ENCODE measurements around the gene DNAH9.

DNAH9 gene

DNA sequence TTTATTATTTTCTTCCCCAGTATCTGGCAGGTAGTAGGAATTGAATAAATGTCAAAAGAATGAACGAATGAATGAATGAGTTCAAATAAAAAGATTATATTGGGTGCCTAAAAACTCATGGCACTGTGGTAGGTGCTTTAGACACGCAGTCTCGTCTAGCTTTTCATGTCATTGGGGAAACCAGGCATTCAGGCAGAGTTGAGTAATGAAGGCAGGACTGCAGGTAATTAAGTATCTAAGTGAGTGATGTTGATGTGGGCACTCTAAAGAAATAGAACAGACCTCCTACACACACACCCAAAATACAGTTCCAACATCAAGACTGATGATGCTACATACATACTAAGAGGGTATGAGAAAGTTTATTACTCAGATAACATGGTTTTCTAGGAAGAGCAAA, 302.4 kb downstream of the DNAH9 start:
- Histone ChIP-seq H3K27me3 (ENCODE audit: control insufficient read depth, insufficient read depth, low read length) (no peaks in the 10 kb centered on the region), H3K9ac (ENCODE audit: low read depth, low read length) (no peak overlapping the region), H3K9me3 (ENCODE audit: control insufficient read depth, insufficient read depth, low read length) (no peaks in the 10 kb centered on the region), H3K4me3 (ENCODE audit: low read depth, low read length) (no peak overlapping the region), H3K36me3 (ENCODE audit: control insufficient read depth, insufficient read depth, low read length) (no peaks in the 10 kb centered on the region), H3K4me1 (ENCODE audit: control insufficient read depth, insufficient read depth, low read length) (no peaks in the 10 kb centered on the region)

DNA sequence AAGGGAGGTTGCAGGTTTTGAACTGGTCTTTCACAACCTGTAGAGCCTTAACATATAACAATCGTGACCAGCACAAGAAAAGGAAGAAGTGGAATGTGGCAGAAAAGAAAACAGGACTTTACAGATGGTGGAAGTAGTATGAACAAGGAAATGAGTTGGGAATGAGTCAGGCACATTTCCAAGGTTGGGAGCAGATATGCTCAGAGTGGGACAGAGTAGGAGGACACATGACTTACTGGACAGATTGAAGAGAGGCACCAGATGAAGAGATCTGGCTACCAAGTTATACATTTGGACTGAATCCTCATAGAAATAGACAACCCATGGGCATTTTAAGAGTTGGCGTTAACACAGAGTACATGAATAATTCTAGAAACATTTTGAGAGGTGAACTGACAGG, 303.7 kb downstream of the DNAH9 start:
- Histone ChIP-seq H3K36me3 (ENCODE audit: control insufficient read depth, insufficient read depth, low read length) (no peaks in the 10 kb centered on the region), H3K4me3 (ENCODE audit: low read depth, low read length) (no peak overlapping the region), H3K4me1 (ENCODE audit: control insufficient read depth, insufficient read depth, low read length) (no peaks in the 10 kb centered on the region), H3K9me3 (ENCODE audit: control insufficient read depth, insufficient read depth, low read length) (no peaks in the 10 kb centered on the region), H3K27me3 (ENCODE audit: control insufficient read depth, insufficient read depth, low read length) (no peaks in the 10 kb centered on the region), H3K9ac (ENCODE audit: low read depth, low read length) (no peak overlapping the region)

DNA sequence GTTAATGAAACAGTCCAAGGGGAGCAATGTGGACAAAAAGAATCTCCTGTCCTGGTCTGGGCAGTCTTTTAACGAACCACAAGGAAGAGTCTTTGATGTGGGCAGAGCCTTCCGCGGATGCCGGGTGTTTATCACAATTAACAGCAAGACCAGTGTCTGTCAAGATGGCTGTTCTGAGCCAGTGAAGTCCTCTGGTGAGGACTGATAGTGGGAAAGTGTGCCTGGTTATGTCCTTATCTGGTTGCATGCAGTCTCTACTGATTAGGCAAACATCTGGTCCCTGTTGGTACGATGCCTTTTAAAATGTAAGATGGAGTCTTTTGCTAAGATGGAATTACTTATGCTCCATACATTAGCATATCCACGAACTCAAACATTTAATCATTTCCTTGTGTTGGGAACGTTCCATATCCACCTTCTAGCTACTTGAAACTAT, 310.5 kb downstream of the DNAH9 start:
- no peak overlapping the region for H3K9ac ChIP-seq (ENCODE audit: low read depth, low read length)
- no peaks in the 10 kb centered on the region for H3K27me3 ChIP-seq (ENCODE audit: control insufficient read depth, insufficient read depth, low read length)
- H3K9me3 ChIP-seq (ENCODE audit: control insufficient read depth, insufficient read depth, low read length): no peaks in the 10 kb centered on the region
- H3K36me3 ChIP-seq (ENCODE audit: control insufficient read depth, insufficient read depth, low read length): no peaks in the 10 kb centered on the region
- H3K4me1 ChIP-seq (ENCODE audit: control insufficient read depth, insufficient read depth, low read length): no peaks in the 10 kb centered on the region
- no peak overlapping the region for H3K4me3 ChIP-seq (ENCODE audit: low read depth, low read length)

DNA sequence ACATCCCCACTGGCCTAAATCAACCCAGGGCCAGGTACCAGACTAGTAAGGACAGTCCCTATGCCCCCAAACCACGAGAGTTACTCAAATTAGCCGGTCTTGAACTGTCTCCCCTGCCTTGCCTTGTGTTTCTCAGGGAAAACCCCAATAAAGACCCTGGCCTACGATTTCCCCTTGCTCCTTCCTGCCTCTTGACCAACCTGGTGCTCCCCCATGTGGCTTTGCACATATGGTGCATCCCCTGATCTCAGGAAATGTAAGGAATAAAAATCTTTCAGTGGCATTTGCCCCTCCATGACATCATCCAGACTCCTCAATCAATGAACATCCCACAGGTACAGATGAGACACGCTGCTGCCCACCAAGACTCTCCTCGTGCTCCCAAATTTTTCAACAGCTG, 311.1 kb downstream of the DNAH9 start:
- Histone ChIP-seq H3K4me1 (ENCODE audit: control insufficient read depth, insufficient read depth, low read length) (no peaks in the 10 kb centered on the region), H3K9ac (ENCODE audit: low read depth, low read length) (no peak overlapping the region), H3K9me3 (ENCODE audit: control insufficient read depth, insufficient read depth, low read length) (no peaks in the 10 kb centered on the region), H3K36me3 (ENCODE audit: control insufficient read depth, insufficient read depth, low read length) (no peaks in the 10 kb centered on the region), H3K27me3 (ENCODE audit: control insufficient read depth, insufficient read depth, low read length) (no peaks in the 10 kb centered on the region), H3K4me3 (ENCODE audit: low read depth, low read length) (no peak overlapping the region)

- H3K9me3 ChIP-seq (ENCODE audit: control insufficient read depth, insufficient read depth, low read length): no peaks in the 10 kb centered on the region
- no peaks in the 10 kb centered on the region for H3K4me1 ChIP-seq (ENCODE audit: control insufficient read depth, insufficient read depth, low read length)
- H3K4me3 ChIP-seq (ENCODE audit: low read depth, low read length): no peak overlapping the region
- H3K9ac ChIP-seq (ENCODE audit: low read depth, low read length): no peak overlapping the region
- H3K36me3 ChIP-seq (ENCODE audit: control insufficient read depth, insufficient read depth, low read length): no peaks in the 10 kb centered on the region
- no peaks in the 10 kb centered on the region for H3K27me3 ChIP-seq (ENCODE audit: control insufficient read depth, insufficient read depth, low read length)
Observed at GRCh38 chr17:11916091-11916490, 317.8 kb downstream of the DNAH9 start.

GRCh38 chr17:11917415-11917814, 319.1 kb downstream of the DNAH9 start:
- Histone ChIP-seq H3K9ac (ENCODE audit: low read depth, low read length) (no peak overlapping the region), H3K36me3 (ENCODE audit: control insufficient read depth, insufficient read depth, low read length) (no peaks in the 10 kb centered on the region), H3K4me3 (ENCODE audit: low read depth, low read length) (no peak overlapping the region), H3K9me3 (ENCODE audit: control insufficient read depth, insufficient read depth, low read length) (no peaks in the 10 kb centered on the region), H3K4me1 (ENCODE audit: control insufficient read depth, insufficient read depth, low read length) (no peaks in the 10 kb centered on the region), H3K27me3 (ENCODE audit: control insufficient read depth, insufficient read depth, low read length) (no peaks in the 10 kb centered on the region)

DNA sequence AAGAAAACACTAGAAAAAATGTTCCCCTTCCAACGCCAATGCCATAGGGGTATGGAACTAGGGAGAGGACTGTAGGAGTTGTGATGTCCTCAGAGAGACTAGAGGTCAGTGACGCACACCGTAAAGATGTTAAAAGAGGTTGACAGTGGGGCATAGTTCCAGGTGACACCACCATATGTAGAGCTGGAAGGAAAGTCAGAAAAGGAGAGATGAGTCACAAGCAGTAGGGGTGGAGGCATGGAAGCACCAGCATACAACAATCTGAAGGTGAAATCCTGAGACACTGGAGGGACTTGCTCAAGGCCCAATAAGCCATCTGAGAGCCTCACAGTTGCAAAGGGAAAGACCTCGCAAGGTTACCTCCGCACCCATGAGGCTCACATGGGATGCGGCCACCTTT, 323.0 kb downstream of the DNAH9 start:
- Histone ChIP-seq H3K4me1 (ENCODE audit: control insufficient read depth, insufficient read depth, low read length) (no peaks in the 10 kb centered on the region), H3K36me3 (ENCODE audit: control insufficient read depth, insufficient read depth, low read length) (no peaks in the 10 kb centered on the region), H3K9me3 (ENCODE audit: control insufficient read depth, insufficient read depth, low read length) (no peaks in the 10 kb centered on the region), H3K9ac (ENCODE audit: low read depth, low read length) (no peak overlapping the region), H3K27me3 (ENCODE audit: control insufficient read depth, insufficient read depth, low read length) (no peaks in the 10 kb centered on the region), H3K4me3 (ENCODE audit: low read depth, low read length) (no peak overlapping the region)

DNA sequence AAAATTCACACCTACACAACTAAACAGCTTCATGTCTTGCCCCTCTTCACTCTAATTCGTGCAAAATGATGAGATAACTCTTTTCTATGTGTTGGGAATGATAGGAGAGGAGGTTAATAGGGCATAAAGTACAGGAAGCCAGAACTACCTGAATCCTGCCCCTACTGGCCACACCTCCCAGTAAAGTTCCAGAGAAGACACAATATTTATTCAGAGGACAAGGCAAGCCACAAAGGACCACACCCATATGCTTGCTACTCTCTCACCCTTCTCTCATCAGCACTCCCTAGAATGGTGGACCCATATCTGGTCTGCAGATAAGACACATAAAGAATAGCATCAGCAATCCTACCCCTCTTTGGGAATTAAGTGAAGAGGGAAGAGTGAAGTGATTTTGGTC, 324.4 kb downstream of the DNAH9 start:
- no peaks in the 10 kb centered on the region for H3K9me3 ChIP-seq (ENCODE audit: control insufficient read depth, insufficient read depth, low read length)
- no peaks in the 10 kb centered on the region for H3K27me3 ChIP-seq (ENCODE audit: control insufficient read depth, insufficient read depth, low read length)
- H3K36me3 ChIP-seq (ENCODE audit: control insufficient read depth, insufficient read depth, low read length): no peaks in the 10 kb centered on the region
- no peaks in the 10 kb centered on the region for H3K4me1 ChIP-seq (ENCODE audit: control insufficient read depth, insufficient read depth, low read length)
- H3K4me3 ChIP-seq (ENCODE audit: low read depth, low read length): no peak overlapping the region
- H3K9ac ChIP-seq (ENCODE audit: low read depth, low read length): no peak overlapping the region

DNA sequence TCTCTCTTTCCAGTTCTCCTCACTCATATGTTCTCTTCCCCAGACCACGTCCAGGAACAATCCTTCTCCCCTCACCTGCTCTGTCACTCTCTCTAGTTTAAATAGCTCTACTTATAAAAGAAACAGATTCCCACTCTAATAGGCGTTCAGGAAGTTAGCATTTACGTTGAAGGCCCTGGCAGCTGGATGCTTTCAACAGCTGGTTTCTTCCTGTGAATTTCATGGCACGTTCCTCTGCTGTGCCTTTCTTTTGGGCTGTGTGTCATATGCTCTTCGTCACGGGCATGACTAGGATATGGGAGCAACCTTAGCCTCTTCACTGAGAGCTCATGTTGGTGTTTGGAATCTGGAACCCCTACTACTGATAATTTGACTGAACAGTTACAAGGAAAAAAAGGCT, 325.8 kb downstream of the DNAH9 start:
- no peak overlapping the region for H3K9ac ChIP-seq (ENCODE audit: low read depth, low read length)
- H3K9me3 ChIP-seq (ENCODE audit: control insufficient read depth, insufficient read depth, low read length): no peaks in the 10 kb centered on the region
- no peak overlapping the region for H3K4me3 ChIP-seq (ENCODE audit: low read depth, low read length)
- no peaks in the 10 kb centered on the region for H3K27me3 ChIP-seq (ENCODE audit: control insufficient read depth, insufficient read depth, low read length)
- H3K4me1 ChIP-seq (ENCODE audit: control insufficient read depth, insufficient read depth, low read length): peaks cover 4% of the 10 kb centered on the region
- H3K36me3 ChIP-seq (ENCODE audit: control insufficient read depth, insufficient read depth, low read length): no peaks in the 10 kb centered on the region

DNA sequence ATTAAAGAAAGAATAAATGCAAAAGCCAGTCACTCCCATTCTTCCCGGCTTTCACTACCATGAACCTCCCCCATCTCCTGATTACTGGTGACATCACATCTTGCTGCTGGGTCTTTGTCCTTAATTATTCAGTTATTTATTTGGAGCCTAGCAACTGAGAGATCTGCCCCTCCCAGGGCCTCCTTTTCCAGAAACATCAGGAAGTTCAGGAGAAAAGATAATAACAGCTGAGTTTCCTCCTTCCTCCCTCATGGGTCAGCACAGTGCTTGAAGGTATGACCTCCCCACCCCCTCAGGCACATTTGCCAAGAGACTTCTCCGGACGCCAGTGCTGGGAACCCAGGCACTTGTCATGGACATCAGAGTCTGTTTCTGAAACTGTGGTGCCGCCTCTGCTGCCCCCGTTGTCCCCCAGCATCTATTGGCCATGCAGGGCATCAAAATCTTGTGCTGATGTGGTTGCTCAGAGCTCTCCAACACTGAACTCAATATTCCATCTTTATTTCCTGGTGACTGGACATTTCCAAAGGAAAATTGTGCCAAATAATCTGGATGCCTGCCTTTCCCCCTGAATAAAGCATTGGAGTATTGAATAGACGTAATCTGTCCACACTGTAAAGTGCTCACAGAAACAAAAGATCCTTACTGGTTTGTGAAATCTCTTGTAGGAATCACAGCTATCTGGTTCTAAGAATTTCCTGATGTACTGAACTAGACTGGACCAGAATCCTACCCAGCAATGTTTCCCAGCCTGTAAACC, 327.2 kb downstream of the DNAH9 start:
- no peak overlapping the region for H3K9ac ChIP-seq (ENCODE audit: low read depth, low read length)
- H3K9me3 ChIP-seq (ENCODE audit: control insufficient read depth, insufficient read depth, low read length): no peaks in the 10 kb centered on the region
- H3K36me3 ChIP-seq (ENCODE audit: control insufficient read depth, insufficient read depth, low read length): no peaks in the 10 kb centered on the region
- H3K4me3 ChIP-seq (ENCODE audit: low read depth, low read length): no peak overlapping the region
- no peaks in the 10 kb centered on the region for H3K27me3 ChIP-seq (ENCODE audit: control insufficient read depth, insufficient read depth, low read length)
- peaks cover 4% of the 10 kb centered on the region for H3K4me1 ChIP-seq (ENCODE audit: control insufficient read depth, insufficient read depth, low read length)

- Histone ChIP-seq H3K9ac (ENCODE audit: low read depth, low read length) (no peak overlapping the region), H3K4me3 (ENCODE audit: low read depth, low read length) (no peak overlapping the region), H3K4me1 (ENCODE audit: control insufficient read depth, insufficient read depth, low read length) (peaks cover 4% of the 10 kb centered on the region), H3K9me3 (ENCODE audit: control insufficient read depth, insufficient read depth, low read length) (no peaks in the 10 kb centered on the region), H3K36me3 (ENCODE audit: control insufficient read depth, insufficient read depth, low read length) (no peaks in the 10 kb centered on the region), H3K27me3 (ENCODE audit: control insufficient read depth, insufficient read depth, low read length) (no peaks in the 10 kb centered on the region)
Observed at GRCh38 chr17:11928436-11928835, 330.2 kb downstream of the DNAH9 start.

- H3K9me3 ChIP-seq (ENCODE audit: control insufficient read depth, insufficient read depth, low read length): no peaks in the 10 kb centered on the region
- H3K4me3 ChIP-seq (ENCODE audit: low read depth, low read length): no peak overlapping the region
- H3K4me1 ChIP-seq (ENCODE audit: control insufficient read depth, insufficient read depth, low read length): peaks cover 4% of the 10 kb centered on the region
- H3K36me3 ChIP-seq (ENCODE audit: control insufficient read depth, insufficient read depth, low read length): no peaks in the 10 kb centered on the region
- H3K27me3 ChIP-seq (ENCODE audit: control insufficient read depth, insufficient read depth, low read length): no peaks in the 10 kb centered on the region
- no peak overlapping the region for H3K9ac ChIP-seq (ENCODE audit: low read depth, low read length)
Observed at GRCh38 chr17:11932337-11932898, 334.1 kb downstream of the DNAH9 start.

Data from iPS-15b (cell line).